Measurements from ENCODE around the gene GPR34.
"Not testable (repeated sequence)": the region's sequence is repeated elsewhere in the genome, so short reads cannot be mapped to it uniquely, and the experiment has no call there.

Gene GPR34

DNA sequence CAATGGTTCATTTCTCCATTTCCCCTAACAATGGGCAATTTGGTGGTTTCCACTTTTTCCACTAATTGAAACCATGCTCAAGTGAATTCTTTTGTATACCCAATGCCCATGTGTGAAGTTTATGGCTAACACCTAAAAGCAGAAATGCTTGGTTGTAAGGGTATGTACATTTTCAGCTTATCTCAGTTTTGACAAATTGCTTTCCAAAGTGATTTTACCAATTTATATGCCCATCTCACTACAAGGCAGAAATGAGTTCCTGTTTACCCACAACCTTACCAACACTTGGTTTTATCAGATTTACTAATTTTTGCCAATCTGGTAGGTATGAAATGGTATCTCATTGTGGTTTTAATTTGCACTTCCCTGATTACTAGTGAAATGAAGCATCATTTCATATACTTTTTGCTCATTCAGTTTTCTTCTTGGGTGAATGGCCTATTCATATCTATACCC lies 14.8 kb downstream of the GPR34 start:
- DNase-seq = no peak

DNA sequence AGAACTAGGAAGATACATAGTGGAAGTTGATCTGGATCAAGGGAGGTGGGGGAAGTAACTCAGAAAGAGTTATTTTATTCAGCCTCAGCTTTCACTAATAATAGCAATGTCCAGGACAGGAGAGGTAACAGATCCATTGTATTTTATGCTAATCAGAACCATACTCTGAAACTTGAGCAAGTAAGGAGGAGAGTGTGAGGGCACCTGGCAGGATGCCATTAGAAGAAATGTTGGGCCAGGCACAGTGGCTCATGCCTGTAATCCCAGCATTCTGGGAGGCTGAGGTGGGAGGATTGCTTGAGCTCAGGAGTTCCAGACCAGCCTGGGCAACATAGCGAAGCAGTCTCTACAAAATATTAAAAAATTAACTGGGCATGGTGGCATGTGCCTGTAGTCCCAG lies 16.3 kb downstream of the GPR34 start:
- DNase-seq = no peak

DNA sequence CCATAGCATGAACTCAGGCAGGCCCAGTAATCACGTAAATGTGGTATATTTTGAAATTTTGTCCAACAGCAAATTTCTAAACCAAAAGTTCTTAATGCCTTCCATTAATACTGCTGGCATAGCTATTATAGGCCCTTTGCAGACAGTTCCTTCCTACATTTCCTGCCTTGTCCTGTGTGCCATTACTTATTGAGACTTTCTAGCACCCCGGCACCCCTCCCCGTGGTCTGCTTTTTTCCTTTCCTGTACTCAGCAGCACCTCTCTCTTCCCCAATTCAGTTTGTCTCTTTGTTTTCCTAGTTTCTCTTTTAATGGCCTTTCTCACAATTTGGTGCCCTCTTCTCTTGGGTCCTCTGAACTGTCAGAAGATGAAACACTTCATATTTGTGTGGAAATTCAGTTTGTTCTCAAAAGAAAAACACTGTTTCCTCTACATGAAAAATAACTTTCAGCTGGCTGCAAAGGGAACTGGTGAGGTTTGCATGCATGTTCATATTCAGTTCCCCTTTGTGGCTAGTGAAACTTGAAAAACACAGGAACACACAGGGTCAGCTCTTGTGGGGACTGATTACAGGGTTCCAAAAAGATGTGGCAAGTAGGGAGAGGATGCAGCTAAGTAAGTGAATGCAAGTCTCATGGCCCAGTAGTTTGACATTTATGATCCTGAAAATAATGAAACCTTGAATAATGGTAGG lies 17.1 kb downstream of the GPR34 start:
- no peak for DNase-seq

DNA sequence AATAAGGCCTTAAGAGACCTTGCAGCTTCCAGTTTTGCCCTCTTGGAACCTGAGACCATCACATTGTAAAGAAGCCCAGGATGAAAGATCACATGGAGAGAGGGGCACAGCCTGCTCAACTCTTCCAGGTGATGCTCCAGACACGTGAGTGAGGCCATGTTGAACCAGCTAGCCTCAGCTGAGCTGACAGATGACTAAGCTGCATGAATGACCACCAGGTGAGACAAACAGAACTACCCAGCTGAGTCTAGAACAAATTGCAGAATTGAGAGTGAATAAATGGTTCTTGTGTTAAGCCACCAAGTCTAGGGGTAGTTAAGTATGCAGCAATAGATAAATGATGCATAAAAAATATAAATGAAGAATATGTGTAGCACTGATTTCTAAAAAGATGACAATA lies 18.4 kb downstream of the GPR34 start:
- DNase-seq = no peak

DNA sequence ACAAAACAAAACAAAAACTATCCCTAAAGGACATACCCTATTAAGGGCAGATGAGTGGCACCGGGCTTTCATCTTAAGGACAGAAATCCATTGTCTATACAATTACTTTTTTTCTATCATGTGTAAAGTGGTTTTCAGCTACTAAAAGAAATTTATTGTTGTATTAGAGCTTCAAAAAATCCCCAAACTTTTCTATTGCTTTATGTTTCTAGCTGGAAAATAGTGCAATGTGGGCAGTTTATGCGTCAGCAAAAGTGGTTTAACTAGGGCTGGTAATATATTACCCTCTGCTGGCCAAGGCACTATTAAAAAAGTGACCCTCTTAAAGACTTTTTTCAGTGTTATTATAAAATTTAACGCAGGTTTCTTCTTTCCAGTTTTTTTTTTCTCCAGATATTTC lies 19.7 kb downstream of the GPR34 start:
- no peak for DNase-seq

DNA sequence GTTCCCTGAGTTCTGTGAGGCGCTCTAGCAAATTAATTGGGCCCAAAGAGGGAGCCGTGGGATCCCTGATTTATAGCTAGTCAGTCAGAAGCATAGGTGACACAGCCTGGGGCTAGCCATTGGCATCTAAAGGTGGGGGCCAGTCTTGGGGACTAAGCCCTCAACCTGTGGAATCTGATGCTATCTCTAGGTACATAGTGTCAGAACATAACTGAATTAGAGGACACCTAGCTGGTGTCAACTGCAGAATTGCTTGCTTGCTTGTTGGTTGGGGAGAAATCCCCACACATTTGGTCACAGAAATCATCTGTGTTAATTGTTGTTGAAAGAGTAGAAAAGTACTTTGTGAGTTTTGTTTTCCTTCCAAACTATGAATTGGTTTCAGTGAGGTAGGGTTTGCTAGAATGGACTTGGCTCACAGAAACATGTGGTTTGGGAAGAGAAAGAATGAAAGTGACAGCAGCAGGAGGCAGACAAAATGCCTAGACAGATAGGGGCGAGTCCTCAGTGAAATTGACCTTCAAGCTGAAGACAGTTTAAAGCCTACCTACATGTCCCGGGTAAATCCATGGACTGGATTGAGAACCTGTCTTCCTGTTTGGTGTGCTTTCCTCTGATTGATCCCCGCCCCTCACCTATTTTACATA lies 22.4 kb downstream of the GPR34 start:
- DNase-seq = no peak

DNA sequence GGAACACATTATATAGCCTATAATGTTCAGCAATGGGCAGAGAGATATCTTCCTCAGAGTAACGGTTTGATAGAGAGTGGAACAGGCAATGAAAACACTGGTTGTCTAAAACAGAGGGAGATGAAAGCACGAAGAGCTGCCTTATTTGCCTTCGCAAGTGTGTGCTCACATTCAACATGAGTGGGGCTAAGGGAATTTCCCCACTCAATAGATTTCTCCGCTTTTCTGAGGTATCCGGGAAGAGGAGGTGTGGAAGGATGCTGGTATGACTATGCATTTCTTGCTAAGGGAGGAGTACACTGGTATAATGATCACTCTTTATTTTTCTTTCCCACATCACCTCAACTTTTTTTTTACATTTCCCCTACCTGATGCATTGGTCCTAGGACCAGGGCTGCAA lies 27.4 kb downstream of the GPR34 start:
- no peak for DNase-seq

DNA sequence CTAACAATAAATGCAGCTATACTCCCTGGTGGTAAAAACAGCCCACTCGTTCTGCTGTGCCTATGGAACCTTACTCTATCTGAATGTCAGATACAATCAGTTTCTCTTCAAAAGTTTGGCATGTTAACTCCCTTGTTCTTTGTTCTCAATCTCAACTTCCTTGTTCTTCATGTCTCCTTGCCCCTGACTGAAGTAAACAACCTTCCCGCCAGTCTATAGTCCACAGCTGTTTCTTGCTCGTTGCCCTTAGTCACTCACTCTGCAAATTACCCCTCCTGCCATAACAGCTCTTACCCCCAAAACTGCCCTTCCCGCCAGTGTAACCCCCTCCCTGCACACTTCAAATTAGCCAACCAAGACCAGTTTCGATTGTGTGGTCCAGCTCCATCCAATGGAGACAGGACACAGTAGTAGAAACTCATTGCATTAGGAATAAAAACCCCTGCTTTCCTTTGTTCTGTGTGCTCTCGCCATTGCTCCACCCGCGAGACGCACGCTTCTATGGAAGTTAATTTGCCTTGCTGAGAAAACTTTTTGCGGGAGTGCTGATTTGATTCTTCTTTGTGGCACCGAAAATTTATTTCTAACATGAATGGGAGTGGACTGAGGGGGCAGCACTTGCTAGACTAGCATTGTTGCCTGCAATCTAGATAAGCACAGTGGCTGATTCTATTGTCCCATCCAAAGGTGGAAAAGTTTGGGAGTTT lies 28.1 kb downstream of the GPR34 start:
- no peak for DNase-seq

DNA sequence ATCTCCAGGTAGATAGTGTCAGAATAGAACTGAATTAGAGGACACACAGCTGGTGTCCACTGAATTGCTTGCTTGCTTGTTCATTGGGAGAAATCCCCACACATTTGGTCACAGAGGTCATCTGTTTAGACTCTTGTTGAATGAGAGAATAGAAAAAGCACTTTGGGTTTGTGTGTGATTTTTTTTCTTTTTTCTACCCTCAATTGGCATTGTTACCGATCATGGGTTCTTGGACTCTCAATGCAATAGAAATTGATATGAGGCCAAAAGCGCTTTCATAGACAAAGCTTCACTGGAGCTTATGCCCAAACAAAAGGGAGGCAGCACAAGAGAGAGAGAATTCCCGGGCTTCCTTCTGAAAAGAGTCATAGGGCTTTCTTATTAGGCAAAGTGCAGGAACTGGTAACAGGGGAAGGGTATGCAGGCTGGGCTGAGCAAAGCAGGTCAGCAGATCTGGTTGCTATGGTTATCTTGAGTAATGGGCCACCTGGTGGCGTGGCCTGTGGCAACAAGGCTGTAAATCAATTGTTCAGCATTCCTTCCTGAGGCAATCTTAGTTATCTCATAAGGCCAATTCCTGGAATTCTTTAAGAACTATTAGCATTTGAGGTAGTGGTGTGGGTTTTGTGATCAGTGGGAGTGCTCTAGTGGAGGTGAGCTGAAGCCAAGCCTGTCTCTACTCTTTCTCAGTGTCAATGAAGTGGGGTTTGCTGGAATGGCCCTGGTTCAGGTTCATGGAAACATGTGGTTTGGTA lies 29.9 kb downstream of the GPR34 start:
- no peak for DNase-seq

DNA sequence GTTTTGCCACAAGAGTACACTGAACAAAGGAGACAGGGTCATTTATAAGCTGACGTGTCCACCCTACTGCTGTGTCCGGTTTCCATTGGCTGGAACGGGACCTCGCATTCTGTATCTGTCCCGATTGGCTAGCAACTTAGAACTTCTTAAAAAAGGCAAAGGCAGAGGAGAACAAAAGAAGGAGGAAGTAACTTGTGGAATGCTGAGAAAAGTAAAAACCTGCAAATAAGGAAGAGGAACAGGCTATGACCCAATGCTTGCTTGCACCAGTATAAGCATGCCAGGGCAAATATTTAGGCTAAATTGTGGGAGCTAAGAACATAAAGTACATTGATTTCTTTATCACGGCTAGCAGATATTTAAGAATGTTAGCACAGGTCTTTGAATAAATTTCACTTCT lies 30.8 kb downstream of the GPR34 start:
- not testable (repeated sequence) for DNase-seq

DNA sequence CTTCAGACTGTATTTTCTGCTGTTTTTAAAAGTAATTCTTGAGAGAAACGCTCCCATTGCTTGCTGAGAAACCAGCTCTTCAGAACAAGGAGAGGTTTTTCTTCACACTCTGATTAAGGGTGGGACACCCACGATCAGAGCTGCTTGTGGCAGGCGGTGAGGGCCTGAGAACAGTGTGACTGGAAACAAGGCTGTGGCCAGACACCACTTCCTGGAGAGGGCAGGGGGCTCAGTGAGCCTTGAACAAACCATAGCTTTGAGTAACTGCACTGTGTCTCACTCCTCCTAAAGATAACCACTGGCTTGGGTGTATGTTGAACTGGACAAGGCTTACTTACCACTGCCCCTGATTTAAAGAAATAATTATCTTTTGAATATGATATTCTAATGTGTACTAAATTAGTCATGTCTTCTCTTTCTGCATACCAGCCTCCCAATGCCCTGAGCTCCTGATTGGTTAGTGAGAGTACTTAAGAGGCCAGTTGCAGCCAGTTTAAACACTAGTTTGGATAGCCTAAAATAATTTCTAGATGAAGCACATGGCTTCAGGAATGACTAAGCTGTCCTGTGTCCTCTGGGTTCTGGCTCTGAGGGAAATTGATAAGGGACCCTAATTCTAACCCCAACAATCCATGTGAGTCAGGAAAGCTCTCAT lies 31.5 kb downstream of the GPR34 start:
- DNase-seq = peak in 1 of 2 experiments; percentile 7

DNA sequence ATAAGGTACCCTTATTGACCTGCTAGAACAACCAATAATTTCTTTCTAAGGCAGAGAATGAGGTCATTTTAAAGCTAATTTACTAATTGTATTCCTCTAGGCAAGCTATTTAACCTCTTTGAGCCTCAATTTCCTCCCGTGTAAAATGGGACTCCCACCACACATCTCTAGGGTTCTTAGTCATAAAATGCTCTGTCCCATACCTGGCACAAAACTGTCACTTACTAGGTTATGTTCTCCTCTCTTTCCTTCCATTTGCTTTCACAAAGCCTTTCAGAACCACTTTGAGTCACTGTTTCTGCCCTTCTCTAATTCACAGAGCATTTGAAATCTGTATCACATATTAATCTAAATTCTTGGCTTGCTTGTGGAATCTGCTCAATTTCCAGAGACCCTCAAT lies 32.8 kb downstream of the GPR34 start:
- no peak for DNase-seq

DNA sequence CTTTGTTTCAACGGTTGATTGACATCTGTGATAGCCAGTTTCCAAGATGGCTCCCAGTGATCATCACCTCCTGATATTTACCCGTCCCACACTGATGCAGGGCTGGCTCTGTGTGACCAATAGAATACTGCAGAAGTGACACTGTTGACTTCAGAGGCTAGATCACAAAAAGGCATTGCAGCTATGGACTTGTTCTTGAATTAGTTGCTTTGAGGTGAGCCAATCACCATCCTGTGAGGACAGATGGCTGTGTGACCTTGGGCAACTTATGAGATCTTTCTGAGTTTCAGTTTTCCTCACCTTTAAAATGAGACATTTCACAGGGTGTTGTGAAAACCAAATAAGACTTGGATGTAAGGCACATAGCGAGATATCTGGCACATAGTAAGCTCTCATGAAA lies 33.4 kb downstream of the GPR34 start:
- DNase-seq = no peak

DNA sequence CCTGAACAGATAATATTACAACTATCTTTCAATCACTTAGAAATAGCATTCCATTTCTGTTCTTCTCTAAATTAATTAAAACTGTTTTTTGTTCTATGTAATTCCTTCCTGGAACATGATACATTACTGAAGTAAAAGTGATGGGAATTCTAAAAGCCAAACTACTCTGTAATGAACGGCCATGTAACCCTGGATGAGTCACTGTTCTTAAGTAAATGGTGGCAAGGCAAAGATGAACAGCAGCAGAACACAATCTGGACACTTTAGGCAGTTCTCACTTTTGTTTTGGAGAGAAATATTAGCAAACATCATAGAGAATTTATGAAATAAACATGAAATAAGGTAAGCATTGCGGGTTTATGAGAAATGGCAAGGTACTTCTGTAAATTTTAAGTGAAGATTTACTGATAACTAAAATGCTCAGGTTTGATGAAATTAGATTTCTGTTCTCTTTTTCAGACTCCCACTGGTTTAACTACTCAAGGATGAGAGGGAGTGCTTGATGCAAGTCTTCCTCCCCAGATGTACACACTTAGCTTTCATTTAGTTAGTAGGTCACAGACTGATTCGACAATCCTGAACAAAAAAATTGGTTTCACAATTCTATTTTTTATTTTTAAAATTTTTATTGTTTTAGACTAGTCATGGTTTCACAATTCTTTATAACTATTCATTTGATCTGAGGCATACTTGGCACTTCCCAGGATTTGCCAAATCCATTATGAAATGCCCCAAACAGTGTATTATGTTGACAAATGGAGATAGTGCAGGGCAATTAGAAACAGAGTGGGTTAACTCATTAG lies 34.2 kb downstream of the GPR34 start:
- DNase-seq = no peak

DNA sequence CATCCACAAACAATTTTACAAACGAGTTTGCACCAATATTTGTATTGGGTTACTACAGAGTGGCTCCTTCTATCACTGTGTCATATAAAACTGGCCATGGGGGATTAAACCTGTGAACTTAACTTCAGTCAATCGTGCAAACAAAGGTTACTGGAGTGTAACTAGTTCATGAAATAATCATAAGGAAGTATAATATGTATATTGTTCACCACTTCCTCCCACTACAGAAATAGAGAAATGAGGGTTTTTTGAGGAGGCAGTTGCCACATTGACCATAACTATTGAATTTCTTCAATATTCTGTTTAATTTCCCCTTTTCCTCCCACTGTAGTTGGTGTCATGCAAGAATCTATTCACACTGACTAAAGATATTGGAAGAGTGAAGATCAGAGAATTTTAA lies 35.1 kb downstream of the GPR34 start, which contains the start of gene GPR82:
TSS of gene GPR82 (plus strand) at position 356 of the 400 bp plus-strand sequence. CDS start 2,846 bp downstream, outside the sequence.
- no peak for DNase-seq

DNA sequence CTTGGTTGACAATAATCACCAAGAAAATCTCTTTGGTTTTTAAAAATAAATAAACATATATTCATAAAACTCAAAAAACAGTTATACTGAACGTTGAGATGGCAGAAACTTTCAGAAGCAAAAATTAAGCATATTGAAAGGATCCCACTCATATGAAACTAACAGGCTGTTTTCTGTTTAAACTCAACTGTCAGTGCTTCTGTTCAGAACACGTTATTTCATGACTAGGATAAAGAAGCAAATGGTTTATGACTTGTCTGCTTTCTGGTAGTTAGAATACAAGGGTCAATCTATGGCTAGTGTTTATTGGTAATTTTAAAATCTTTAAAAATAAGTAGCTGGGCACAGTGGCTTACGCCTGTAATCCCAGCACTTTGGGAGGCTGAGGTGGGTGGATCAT lies 39.4 kb downstream of the GPR34 start:
- DNase-seq = no peak

DNA sequence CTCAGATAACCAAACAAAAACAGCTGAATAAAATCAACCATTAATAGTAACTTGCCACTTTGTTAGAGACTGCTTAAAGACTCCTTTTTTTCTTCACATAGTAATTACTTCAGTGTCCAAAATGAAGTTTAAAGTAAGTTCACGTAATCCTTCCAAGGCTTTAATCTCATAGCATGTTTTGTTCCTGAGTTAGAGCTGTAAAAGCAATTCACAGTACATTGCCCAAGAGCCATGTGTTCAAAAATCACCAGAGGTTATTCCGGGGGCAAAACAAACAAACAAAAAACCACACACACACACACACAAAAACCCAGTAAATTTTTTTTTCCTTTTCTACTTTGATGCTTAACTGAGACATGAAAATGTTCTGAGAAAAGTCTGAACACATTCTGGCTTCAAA lies 41.3 kb downstream of the GPR34 start:
- no peak for DNase-seq

DNA sequence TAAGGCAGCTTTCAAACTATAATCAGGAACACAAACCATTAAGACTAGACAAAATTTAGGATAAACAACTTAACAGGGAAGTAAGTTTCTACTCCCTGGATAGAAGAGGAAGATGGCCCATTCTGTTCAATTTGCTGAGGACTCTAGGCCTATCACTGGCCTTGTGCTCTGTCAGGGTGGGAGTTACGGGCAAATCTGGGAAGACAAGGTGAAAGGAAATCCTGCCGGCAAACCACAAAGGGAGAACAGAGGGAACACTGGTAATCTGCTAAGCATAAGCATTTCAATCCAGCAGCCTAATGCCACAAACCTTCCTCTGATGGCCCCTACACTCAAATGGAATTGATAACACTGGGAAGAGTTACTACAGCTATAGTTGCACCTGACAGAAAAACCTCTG lies 43.5 kb downstream of the GPR34 start:
- DNase-seq = no peak

DNA sequence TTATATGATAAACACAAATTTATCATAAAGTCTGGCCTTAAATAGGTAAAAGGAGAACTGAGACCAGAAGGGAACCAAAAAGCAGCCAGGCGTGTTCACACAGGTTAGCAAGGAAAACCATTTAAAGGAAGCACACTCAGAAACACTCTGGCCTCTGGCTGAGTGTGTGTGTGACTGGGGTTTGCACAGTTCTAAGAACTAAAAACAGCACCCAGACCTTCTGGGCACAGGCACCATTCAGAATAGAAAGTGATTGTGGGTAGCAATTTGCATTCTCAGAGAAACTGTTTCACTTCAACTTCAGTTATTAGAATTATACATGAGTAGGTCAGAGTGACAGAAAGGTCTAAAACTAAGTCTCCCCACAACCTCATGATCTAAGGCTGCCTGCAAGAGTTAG lies 45.2 kb downstream of the GPR34 start:
- DNase-seq = no peak

DNA sequence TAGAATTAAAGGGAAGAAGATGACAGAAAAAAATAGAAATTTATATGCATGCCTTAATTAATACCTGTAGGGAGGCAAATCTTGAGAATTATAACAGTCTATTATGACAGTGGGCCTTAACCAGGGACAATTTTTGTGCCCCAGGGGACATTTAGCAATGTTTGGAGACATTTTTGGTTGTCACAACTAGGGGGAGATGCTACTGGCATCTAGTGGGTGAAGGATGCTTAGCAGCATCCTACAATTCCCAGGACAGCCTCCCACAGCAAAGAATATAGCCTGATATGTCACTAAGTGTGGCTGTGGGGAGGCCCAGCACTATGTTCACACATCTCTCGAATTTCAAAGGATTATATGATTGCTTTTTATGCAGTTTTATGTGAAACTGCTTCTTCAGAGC lies 45.8 kb downstream of the GPR34 start:
- no peak for DNase-seq

DNA sequence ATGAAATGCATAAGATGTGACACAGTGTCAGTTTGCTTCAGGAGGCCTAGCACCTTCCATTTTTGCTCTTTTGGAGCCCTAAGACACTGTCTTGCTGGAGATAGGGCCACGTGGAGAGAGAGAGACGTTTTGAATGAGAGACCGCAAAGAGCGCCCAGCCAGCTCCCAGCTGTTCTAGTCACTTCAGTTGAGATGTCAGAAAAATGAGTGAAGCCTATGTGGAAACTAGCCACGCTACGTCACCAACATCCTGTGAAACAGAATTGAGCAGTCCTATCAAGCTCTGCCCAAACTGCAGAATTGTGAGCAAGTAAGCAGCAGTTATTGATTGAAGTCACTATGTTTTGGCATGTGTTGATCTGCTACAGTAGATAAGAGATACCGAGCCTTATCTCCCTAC lies 48.3 kb downstream of the GPR34 start:
- DNase-seq = peak in 1 of 2 experiments; percentile 1

DNA sequence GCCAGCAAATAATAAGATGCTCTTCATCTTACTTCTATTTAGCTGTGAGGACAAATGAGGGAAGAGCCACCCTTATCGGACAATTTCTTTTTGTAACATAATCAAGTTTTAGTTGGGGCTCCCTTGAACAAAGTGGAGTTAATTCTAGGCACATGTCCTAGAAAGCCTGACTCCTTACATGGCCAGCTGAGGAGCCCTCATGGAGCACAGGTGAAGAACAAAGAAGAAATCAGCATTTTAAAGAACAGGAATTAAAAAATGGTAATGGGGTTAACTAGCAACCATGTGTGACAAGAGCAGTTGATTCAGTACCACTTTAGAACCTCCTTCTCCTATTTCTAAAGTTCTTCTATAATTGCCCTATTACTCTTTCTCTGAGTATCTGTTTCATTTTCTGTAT lies 51.1 kb downstream of the GPR34 start:
- DNase-seq = no peak
